NCI-H2107 (cell line): ENCODE results near the gene SDK2.

Experiments used
- DNase-seq: peaks from one replicate; lab custom pipeline; 2025; lab: John Stamatoyannopoulos, UW

SDK2 gene

GRCh38 chr17:73586921-73587602 is 57.2 kb downstream of the SDK2 start:
- DNase-seq: no peak

DNA sequence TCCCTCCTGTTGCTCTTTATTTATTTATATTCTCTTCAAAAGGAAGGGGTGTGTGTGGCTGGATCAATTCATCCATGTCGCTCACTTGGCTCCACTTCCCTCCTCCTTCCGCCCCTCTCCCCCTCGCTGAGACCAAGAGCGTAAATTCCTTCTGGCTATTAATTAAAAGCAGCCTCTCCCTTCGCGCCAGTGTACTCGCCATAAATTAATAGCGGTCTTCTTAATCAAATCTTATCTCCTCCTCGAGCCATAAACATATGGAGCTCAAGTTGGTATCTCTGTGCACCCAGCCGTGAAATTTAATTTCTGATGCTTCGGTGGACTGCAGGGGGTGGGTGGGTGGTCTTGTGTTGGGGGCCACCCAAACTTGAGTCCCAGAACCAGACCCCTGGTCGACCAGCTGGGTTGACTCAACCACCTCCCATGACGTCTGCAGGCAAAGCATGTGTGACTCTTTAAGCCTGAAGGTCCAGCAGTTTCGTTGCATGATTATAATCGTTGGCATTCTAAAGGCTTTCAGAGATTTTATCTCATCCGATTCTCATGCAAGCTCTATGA is 57.9 kb downstream of the SDK2 start:
- DNase-seq: no peak

- DNase-seq: no peak
Observed at GRCh38 chr17:73585583-73585982, 58.7 kb downstream of the SDK2 start.

- no peak for DNase-seq
Observed at GRCh38 chr17:73584987-73585386, 59.3 kb downstream of the SDK2 start.

DNA sequence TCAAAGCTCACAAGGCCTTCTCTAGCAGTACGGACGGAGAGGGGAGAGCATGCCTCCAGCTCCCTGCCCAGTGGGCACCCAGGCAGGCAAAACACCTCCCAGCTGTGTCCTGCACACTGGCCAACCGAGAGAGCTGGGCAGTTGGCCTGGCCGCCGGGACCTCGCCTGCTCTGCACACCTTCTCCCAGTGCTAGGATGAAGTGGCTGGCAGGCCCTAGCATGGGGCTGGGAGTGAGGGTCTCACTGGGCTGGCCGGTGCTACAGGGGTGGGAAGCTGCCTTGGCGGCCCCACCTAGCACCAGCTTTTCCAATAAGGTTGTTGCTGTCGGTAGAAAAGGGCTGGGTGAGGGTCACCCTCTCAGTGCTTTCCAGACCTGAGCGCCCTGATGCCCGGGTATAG is 60.2 kb downstream of the SDK2 start:
- no peak for DNase-seq

GRCh38 chr17:73582821-73583220 is 61.4 kb downstream of the SDK2 start:
- no peak for DNase-seq

DNA sequence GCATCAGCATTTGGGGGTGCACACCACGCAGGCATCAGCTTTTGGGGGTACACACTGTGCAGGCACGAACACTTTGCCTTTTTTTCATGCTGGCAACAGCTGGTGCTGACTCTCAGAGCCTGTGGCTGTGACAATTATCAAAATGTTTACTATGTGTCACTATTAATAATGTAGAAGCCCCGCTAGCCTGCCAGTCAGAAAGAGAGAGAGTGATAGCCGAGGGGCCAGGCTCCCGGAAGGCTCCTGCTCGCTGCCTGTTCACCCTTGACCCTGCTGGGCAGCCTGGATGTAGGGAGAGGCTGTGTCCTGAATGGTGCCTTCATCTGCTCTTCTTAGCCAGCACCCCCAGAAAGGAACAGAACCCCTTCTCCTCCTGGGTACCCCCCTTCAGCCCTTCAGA is 61.9 kb downstream of the SDK2 start:
- DNase-seq: no peak

DNA sequence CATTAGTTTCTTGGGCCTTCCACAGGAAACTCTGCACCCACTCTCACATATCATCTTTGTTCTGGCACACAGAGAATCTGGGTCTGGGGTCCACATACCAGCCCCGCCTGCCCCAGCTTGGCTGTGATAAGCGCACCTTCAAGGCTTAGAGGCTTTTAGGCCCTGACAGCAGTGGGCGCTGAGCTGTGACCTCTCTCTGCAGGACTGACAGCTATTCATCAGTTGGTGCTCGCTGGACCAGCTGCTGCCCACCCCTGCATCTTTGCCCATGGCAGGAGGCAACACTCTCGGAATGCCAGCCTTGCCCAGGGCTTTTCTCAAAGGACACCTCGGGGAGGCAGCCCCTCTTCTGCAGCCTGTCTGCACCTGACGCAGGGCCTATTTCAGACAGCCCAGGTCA is 62.9 kb downstream of the SDK2 start:
- no peak for DNase-seq

GRCh38 chr17:73580073-73580710 is 64.1 kb downstream of the SDK2 start:
- DNase-seq: no peak

DNA sequence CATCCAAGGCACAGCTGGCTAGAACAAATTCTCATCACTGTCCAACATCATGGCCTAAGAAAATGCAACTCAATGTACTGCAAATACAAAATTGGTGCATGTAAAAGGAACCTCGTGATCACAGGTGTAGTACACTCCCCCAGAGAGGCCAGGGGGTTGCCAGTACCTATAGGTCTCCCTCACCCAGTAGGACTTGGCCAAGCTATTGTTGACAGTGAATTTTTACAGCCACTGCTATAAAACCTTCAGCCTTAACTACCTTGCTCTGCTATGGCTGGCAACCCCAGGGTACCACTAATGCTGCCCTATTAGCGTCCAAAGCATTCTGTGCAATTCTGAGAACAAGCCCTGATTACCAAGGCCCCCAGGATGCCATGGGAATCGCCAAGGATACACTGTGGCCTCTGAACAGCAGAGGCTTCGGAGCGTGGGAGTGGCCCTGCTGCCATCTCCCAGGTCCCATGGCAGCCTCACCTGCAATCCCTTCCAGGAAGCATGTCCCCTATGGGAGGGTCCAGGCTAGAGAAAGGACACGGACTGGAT is 67.6 kb downstream of the SDK2 start:
- no peak for DNase-seq

GRCh38 chr17:73575470-73576221 is 68.6 kb downstream of the SDK2 start:
- DNase-seq: no peak

DNA sequence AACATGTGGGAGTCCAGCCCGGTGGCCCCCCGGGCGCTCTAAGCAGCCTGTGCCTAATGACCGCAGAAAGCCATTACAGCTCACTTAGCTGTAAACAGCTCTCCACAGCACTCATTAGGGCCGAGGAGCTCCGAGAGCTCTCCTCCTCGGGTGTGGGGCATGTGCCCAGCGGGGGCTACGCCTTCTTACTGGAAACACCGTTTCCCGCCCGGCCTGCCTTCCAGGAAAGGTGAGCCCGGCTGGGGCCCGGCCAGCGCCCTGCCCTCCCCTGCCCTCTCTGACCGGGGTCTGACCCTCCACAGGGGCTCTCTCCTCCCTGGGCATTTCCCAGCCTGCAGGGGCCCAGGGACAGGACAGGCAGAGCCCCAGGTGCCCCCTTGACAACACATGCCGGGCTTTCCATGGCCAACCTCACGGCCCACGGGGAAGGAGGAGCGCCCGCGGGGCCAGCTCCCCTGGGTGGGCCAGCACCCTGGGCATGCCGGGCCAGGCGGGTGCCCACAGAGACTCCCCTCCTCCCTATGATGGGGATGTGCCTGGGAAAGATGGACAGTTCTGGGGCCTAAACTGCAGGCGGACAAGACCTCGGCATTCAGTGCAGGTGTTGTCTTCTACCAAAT is 72.6 kb downstream of the SDK2 start:
- no peak for DNase-seq

GRCh38 chr17:73569762-73570319 is 74.4 kb downstream of the SDK2 start:
- DNase-seq: no peak

GRCh38 chr17:73568934-73569333 is 75.3 kb downstream of the SDK2 start:
- no peak for DNase-seq

GRCh38 chr17:73566905-73567782 is 77.1 kb downstream of the SDK2 start:
- no peak for DNase-seq

DNA sequence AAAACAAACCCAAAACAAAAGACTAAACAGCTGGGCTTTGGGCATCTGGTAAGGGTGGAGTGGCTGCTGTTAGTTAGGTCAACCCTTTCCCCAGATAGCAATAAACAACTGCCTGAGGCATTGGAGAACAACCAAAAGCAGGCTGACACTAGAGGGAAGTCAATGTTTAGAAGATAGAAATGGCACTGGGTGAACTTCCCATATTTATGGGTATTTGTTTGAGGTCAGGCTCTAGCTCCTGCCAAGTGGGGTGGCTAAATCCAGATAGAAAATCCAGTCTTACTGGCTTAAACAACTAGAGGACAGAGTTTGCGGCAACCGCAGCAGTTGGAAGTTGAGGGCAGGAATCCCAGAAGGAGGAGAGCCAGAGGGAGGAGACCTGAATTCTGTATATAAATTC is 79.4 kb downstream of the SDK2 start:
- DNase-seq: no peak

- no peak for DNase-seq
Observed at GRCh38 chr17:73562896-73563295, 81.3 kb downstream of the SDK2 start.

GRCh38 chr17:73561111-73561510 is 83.1 kb downstream of the SDK2 start:
- no peak for DNase-seq

GRCh38 chr17:73560661-73561060 is 83.6 kb downstream of the SDK2 start:
- no peak for DNase-seq

DNA sequence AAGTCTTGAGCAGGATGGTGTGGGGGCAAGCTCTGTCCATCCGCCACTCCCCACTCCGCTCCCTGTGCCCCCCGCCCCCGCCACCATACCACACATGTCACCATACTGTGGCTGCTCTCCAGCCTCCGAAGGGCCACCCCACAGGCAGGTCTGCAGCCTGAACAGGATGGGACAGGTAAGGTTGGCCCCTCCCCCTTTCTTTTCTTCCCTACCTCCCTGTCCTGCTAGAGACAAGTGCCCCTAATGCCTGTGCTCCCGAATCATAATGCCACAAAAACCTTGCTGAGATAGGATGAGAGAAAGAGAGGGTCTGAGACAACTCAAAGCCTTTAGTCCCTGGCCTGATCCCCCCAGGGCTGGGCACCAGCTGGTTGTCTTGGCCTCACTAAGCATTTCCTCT is 84.7 kb downstream of the SDK2 start:
- no peak for DNase-seq
